Measurements from ENCODE around the gene HK1. TPM values are rescaled to one million over a fixed set of nuclear protein-coding genes. Genes with fewer than 3 reads are reported as not detected.

HK1 gene
- total and polyA plus RNA-seq, 2 donors (not counting 1 experiment from before 2014, with no cell fraction given) = 60.6 to 172 TPM

DNA sequence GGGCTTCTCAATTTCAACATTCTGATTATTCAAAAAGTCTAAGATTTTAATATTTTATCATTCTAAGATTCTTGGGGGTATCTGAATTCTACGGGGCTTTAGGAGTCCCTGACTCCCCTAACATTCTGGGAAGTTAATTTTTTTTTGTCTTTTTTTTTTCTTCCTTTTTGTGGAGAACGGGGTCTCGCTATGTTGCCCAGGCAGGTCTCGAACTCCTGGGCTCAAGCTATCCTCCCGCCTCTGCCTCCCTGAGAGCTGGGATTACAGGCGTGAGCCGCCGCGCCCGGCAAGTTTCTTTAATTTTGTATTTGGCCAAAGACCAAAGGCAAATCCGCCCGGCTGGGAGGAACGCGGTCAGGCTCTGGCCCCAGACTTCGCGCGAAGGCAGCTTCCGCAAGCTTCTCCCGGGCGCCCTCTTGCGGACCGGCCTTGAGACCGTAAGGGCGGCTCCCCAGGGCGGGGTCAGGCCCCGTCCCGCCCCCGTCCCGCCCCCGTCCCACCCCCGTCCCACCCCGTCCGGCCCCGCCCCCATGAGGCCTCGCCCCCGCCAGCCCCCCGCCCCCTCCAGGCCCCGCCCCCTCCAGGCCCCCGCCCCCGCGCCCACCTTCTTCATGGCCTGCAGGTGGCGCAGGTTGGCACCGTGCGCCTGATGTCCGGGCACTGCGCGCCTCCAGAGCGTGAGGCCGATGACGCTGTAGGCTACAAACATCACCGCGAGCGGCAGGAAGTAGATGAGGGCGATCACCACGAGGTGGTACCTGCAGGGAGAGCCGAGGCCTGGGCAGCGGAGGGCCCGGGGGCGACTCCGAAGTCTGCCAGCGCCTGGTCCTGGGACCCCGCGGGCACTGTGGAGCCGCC lies 130.3 kb downstream of the HK1 start:
- TF ChIP-seq, protein P1, sequence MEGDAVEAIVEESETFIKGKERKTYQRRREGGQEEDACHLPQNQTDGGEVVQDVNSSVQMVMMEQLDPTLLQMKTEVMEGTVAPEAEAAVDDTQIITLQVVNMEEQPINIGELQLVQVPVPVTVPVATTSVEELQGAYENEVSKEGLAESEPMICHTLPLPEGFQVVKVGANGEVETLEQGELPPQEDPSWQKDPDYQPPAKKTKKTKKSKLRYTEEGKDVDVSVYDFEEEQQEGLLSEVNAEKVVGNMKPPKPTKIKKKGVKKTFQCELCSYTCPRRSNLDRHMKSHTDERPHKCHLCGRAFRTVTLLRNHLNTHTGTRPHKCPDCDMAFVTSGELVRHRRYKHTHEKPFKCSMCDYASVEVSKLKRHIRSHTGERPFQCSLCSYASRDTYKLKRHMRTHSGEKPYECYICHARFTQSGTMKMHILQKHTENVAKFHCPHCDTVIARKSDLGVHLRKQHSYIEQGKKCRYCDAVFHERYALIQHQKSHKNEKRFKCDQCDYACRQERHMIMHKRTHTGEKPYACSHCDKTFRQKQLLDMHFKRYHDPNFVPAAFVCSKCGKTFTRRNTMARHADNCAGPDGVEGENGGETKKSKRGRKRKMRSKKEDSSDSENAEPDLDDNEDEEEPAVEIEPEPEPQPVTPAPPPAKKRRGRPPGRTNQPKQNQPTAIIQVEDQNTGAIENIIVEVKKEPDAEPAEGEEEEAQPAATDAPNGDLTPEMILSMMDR (conservative IDR thresholded peaks at IDR 0.05 in 1 of 2, IDR thresholded peaks at IDR 0.05 in 1 of 2; ENCODE audit: low read depth in 1 of 2, low read length in 2 of 2) = peak; percentile 42 to 59
- no peak for TF ChIP-seq EZH2 (IDR thresholded peaks at IDR 0.05; ENCODE audit: low read length, missing control alignments)
- H4K20me1 ChIP-seq (ENCODE audit: control insufficient read depth, extremely low read depth, insufficient read depth, low read length) = no peaks in the 10 kb centered on the region
- H3K4me1 ChIP-seq (ENCODE audit: control insufficient read depth, extremely low read depth, insufficient read depth, low read length) = peaks cover 15% of the 10 kb centered on the region
- peak overlapping the region; percentile 47 for H2AFZ ChIP-seq (ENCODE audit: low read length)
- peaks cover 2% of the 10 kb centered on the region for H3K36me3 ChIP-seq (ENCODE audit: control insufficient read depth, insufficient read depth, low read length)
- H3K9ac ChIP-seq (ENCODE audit: insufficient read depth, low read length) = peak overlapping the region; percentile 48
- peak; percentile 88 to 97 for DNase-seq (ENCODE audit: low read depth in 2 of 2)
- H3K4me3 ChIP-seq (replicated peaks in 1 of 4; ENCODE audit: control extremely low read depth in 1 of 4, insufficient read depth in 1 of 4, low read depth in 3 of 4, low read length in 4 of 4) = peak overlapping the region; percentile 7 to 52 (median 24)
- H3K9me3 ChIP-seq (ENCODE audit: control insufficient read depth, insufficient read depth, low read depth, low read length) = no peaks in the 10 kb centered on the region
- H3K4me2 ChIP-seq (ENCODE audit: extremely low read depth, insufficient read depth, low read length) = peak overlapping the region; percentile 64
- H3K79me2 ChIP-seq (ENCODE audit: control insufficient read depth, insufficient read depth, low read length) = no peaks in the 10 kb centered on the region
- no peaks in the 10 kb centered on the region for H3K27me3 ChIP-seq (ENCODE audit: control insufficient read depth, insufficient read depth, low read length)
- peak overlapping the region; percentile 30 for H3K27ac ChIP-seq (ENCODE audit: insufficient read depth, low read length)

DNA sequence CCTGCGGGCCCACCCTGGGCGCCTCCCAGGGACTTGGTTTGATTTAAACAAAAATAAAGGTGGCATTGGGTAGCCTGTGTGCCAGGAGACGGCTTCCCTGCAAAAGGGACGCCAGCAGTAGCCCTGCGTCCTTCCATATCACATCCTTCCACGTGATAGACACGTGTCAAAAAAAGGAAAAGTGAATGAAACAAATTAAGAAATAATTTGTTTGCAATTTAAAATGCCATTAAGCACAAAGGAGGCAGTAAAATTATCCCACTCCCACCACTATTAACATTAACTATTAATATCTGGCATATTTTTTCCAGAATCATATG lies 130.8 kb downstream of the HK1 start:
- Histone ChIP-seq H3K79me2 (ENCODE audit: control insufficient read depth, insufficient read depth, low read length) (no peaks in the 10 kb centered on the region), H3K4me3 (replicated peaks in 1 of 4; ENCODE audit: control extremely low read depth in 1 of 4, insufficient read depth in 1 of 4, low read depth in 3 of 4, low read length in 4 of 4) (peak overlapping the region; percentile 7 to 52 (median 24)), H3K27me3 (ENCODE audit: control insufficient read depth, insufficient read depth, low read length) (no peaks in the 10 kb centered on the region), H2AFZ (ENCODE audit: low read length) (peak overlapping the region; percentile 47), H4K20me1 (ENCODE audit: control insufficient read depth, extremely low read depth, insufficient read depth, low read length) (no peaks in the 10 kb centered on the region), H3K9ac (ENCODE audit: insufficient read depth, low read length) (peak overlapping the region; percentile 48), H3K9me3 (ENCODE audit: control insufficient read depth, insufficient read depth, low read depth, low read length) (no peaks in the 10 kb centered on the region), H3K27ac (ENCODE audit: insufficient read depth, low read length) (peak overlapping the region; percentile 30), H3K4me1 (ENCODE audit: control insufficient read depth, extremely low read depth, insufficient read depth, low read length) (peaks cover 12% of the 10 kb centered on the region), H3K4me2 (ENCODE audit: extremely low read depth, insufficient read depth, low read length) (peak overlapping the region; percentile 64), H3K36me3 (ENCODE audit: control insufficient read depth, insufficient read depth, low read length) (peaks cover 2% of the 10 kb centered on the region)
- TF ChIP-seq, protein P1 (conservative IDR thresholded peaks at IDR 0.05 in 1 of 2, IDR thresholded peaks at IDR 0.05 in 1 of 2; ENCODE audit: low read depth in 1 of 2, low read length in 2 of 2) = no peak
- TF ChIP-seq EZH2 (IDR thresholded peaks at IDR 0.05; ENCODE audit: low read length, missing control alignments) = no peak
- no peak for DNase-seq (ENCODE audit: low read depth in 2 of 2)

DNA sequence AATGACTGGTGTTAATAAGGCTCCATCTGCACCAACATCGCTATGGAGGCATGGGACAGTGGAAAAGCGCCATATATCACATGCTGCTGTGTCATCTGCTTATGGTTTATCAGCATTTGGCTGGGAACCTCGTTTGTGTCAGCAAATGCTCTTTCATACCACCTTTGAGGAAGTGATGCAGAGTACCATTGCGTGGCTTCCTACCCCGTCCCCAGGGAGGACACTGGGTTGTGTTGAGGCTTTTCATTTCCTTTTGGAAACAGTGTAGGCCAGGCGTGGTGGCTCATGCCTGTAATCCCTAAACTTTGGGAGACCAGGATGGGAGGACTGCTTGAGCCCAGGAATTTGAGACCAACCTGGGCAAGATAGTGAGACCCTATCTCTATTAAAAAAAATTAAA lies 131.7 kb downstream of the HK1 start:
- Histone ChIP-seq H3K9ac (ENCODE audit: insufficient read depth, low read length) (no peak overlapping the region), H3K4me3 (replicated peaks in 1 of 4; ENCODE audit: control extremely low read depth in 1 of 4, insufficient read depth in 1 of 4, low read depth in 3 of 4, low read length in 4 of 4) (no peak overlapping the region), H3K9me3 (ENCODE audit: control insufficient read depth, insufficient read depth, low read depth, low read length) (no peaks in the 10 kb centered on the region), H4K20me1 (ENCODE audit: control insufficient read depth, extremely low read depth, insufficient read depth, low read length) (no peaks in the 10 kb centered on the region), H3K27me3 (ENCODE audit: control insufficient read depth, insufficient read depth, low read length) (no peaks in the 10 kb centered on the region), H2AFZ (ENCODE audit: low read length) (no peak overlapping the region), H3K4me2 (ENCODE audit: extremely low read depth, insufficient read depth, low read length) (no peak overlapping the region), H3K4me1 (ENCODE audit: control insufficient read depth, extremely low read depth, insufficient read depth, low read length) (peaks cover 6% of the 10 kb centered on the region), H3K27ac (ENCODE audit: insufficient read depth, low read length) (no peak overlapping the region), H3K36me3 (ENCODE audit: control insufficient read depth, insufficient read depth, low read length) (no peaks in the 10 kb centered on the region), H3K79me2 (ENCODE audit: control insufficient read depth, insufficient read depth, low read length) (no peaks in the 10 kb centered on the region)
- DNase-seq (ENCODE audit: low read depth in 2 of 2) = no peak
- no peak for TF ChIP-seq EZH2 (IDR thresholded peaks at IDR 0.05; ENCODE audit: low read length, missing control alignments)
- TF ChIP-seq, protein P1 (conservative IDR thresholded peaks at IDR 0.05 in 1 of 2, IDR thresholded peaks at IDR 0.05 in 1 of 2; ENCODE audit: low read depth in 1 of 2, low read length in 2 of 2) = no peak
